ENCODE data around the gene OR4F17.
"Not testable (repeated sequence)": the region's sequence is repeated elsewhere in the genome, so short reads cannot be mapped to it uniquely, and the experiment has no call there.

The OR4F17 gene, protein sequence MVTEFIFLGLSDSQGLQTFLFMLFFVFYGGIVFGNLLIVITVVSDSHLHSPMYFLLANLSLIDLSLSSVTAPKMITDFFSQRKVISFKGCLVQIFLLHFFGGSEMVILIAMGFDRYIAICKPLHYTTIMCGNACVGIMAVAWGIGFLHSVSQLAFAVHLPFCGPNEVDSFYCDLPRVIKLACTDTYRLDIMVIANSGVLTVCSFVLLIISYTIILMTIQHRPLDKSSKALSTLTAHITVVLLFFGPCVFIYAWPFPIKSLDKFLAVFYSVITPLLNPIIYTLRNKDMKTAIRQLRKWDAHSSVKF

GRCh38 chr19:106804-107203 lies at the start of gene OR4F17:
TSS of gene OR4F17 (plus strand) at chr19:107104. CDS start at chr19:110679, 3,575 bp downstream.
- not testable (repeated sequence) for H2AFZ ChIP-seq (ENCODE audit: low read depth, low read length); H3K36me3 ChIP-seq (ENCODE audit: insufficient read depth, low read length); H3K4me3 ChIP-seq (ENCODE audit: low read length); H3K27me3 ChIP-seq (ENCODE audit: insufficient read depth, low read length); H3K9me3 ChIP-seq (ENCODE audit: low read length); H3K4me1 ChIP-seq (ENCODE audit: insufficient read depth, low read length)

GRCh38 chr19:70793-71192 lies 36.1 kb upstream of the OR4F17 start:
- not testable (repeated sequence) for H3K4me3 ChIP-seq (ENCODE audit: low read length); H3K4me1 ChIP-seq (ENCODE audit: insufficient read depth, low read length); H3K27me3 ChIP-seq (ENCODE audit: insufficient read depth, low read length); H3K9me3 ChIP-seq (ENCODE audit: low read length); H2AFZ ChIP-seq (ENCODE audit: low read depth, low read length); H3K36me3 ChIP-seq (ENCODE audit: insufficient read depth, low read length)

DNA sequence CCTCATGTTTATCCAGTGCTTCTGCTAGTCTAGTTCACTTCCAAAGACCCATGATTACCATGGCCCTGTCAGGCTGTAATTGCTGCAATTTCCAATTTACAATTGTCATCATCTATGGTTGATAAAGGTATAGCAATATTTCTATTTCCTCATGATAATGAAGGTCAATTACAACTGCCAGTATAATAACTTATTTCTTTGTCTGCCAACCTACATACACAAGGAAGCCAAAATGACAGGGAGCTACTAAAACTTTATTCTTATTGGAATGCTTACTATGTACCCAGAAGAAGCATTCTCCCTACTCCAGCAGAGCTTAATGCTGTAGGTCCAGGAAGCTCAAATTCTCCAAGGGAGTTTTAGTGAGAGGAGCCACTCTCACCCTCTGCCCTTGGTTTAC lies 24.0 kb upstream of the OR4F17 start:
- not testable (repeated sequence) for H3K27me3 ChIP-seq (ENCODE audit: insufficient read depth, low read length); H3K36me3 ChIP-seq (ENCODE audit: insufficient read depth, low read length); H3K4me3 ChIP-seq (ENCODE audit: low read length); H2AFZ ChIP-seq (ENCODE audit: low read depth, low read length); H3K4me1 ChIP-seq (ENCODE audit: insufficient read depth, low read length); H3K9me3 ChIP-seq (ENCODE audit: low read length)

GRCh38 chr19:83626-84025 lies 23.3 kb upstream of the OR4F17 start:
- not testable (repeated sequence) for H3K4me3 ChIP-seq (ENCODE audit: low read length); H3K9me3 ChIP-seq (ENCODE audit: low read length); H2AFZ ChIP-seq (ENCODE audit: low read depth, low read length); H3K27me3 ChIP-seq (ENCODE audit: insufficient read depth, low read length); H3K36me3 ChIP-seq (ENCODE audit: insufficient read depth, low read length); H3K4me1 ChIP-seq (ENCODE audit: insufficient read depth, low read length)

DNA sequence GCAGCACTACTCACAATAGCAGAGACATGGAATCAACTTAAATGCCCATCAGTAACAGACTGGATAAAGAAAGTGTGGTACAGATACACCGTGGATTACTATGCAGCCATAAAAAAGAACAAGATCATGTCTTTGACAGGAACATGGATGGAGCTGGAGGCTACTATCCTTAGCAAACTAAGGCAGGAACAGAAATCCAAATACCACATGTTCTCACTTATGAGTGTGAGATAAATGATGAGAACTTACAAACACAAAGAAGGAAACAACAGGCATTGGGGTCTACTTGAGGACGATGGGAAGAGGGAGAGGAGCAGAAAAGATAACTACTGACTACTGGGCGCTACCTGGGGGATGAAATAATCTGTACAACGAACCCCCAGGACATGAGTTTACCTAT lies 16.2 kb upstream of the OR4F17 start:
- not testable (repeated sequence) for H3K4me3 ChIP-seq (ENCODE audit: low read length); H3K27me3 ChIP-seq (ENCODE audit: insufficient read depth, low read length); H2AFZ ChIP-seq (ENCODE audit: low read depth, low read length); H3K9me3 ChIP-seq (ENCODE audit: low read length); H3K4me1 ChIP-seq (ENCODE audit: insufficient read depth, low read length); H3K36me3 ChIP-seq (ENCODE audit: insufficient read depth, low read length)

GRCh38 chr19:94794-95193 lies 12.1 kb upstream of the OR4F17 start:
- not testable (repeated sequence) for H3K4me3 ChIP-seq (ENCODE audit: low read length); H3K4me1 ChIP-seq (ENCODE audit: insufficient read depth, low read length); H3K36me3 ChIP-seq (ENCODE audit: insufficient read depth, low read length); H2AFZ ChIP-seq (ENCODE audit: low read depth, low read length); H3K9me3 ChIP-seq (ENCODE audit: low read length); H3K27me3 ChIP-seq (ENCODE audit: insufficient read depth, low read length)

- not testable (repeated sequence) for H3K9me3 ChIP-seq (ENCODE audit: low read length); H3K36me3 ChIP-seq (ENCODE audit: insufficient read depth, low read length); H2AFZ ChIP-seq (ENCODE audit: low read depth, low read length); H3K4me3 ChIP-seq (ENCODE audit: low read length); H3K4me1 ChIP-seq (ENCODE audit: insufficient read depth, low read length); H3K27me3 ChIP-seq (ENCODE audit: insufficient read depth, low read length)
Observed at GRCh38 chr19:97647-98046, 9.3 kb upstream of the OR4F17 start.

DNA sequence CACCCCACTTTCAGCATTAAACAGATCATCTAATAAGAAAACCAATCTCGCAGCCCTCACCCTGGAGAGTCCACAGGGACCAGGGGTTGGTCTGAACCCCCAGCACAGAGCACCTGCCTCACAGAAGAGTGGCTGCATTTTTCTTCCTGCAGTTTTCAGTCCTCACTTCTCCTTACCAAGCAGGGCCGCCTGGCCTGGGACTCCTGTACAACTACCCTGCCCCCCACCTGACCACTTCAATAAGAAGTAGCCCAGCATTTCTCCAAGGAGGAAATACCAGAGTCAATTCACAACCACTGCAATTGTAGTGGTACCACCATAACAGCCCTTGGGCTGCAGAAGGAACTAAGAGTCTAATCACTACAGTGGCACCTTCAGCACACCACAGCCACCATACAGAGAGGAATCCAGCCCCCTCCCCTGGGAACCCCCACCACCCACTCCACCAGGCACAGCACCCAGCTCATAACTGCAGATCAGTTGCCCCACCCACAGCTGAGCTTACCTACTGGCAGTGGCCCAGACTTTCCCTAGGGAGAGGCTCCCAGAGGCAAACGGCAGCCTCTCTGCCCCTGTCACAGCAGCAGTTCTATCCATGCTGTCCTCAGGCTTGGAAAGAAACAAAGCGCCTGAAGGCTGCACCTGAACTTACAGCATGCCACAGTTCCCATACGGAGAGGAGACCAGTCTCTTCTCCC lies 13.7 kb downstream of the OR4F17 start:
- H3K36me3 ChIP-seq (ENCODE audit: insufficient read depth, low read length); H3K27me3 ChIP-seq (ENCODE audit: insufficient read depth, low read length); H3K4me3 ChIP-seq (ENCODE audit: low read length); H3K4me1 ChIP-seq (ENCODE audit: insufficient read depth, low read length); H2AFZ ChIP-seq (ENCODE audit: low read depth, low read length); H3K9me3 ChIP-seq (ENCODE audit: low read length): not testable (repeated sequence)
